ENCODE measurements around the gene ATG101.
A peak's percentile ranks its signal among the peaks of the same experiment; 100 is the strongest.

ATG101 gene, protein sequence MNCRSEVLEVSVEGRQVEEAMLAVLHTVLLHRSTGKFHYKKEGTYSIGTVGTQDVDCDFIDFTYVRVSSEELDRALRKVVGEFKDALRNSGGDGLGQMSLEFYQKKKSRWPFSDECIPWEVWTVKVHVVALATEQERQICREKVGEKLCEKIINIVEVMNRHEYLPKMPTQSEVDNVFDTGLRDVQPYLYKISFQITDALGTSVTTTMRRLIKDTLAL

DNA sequence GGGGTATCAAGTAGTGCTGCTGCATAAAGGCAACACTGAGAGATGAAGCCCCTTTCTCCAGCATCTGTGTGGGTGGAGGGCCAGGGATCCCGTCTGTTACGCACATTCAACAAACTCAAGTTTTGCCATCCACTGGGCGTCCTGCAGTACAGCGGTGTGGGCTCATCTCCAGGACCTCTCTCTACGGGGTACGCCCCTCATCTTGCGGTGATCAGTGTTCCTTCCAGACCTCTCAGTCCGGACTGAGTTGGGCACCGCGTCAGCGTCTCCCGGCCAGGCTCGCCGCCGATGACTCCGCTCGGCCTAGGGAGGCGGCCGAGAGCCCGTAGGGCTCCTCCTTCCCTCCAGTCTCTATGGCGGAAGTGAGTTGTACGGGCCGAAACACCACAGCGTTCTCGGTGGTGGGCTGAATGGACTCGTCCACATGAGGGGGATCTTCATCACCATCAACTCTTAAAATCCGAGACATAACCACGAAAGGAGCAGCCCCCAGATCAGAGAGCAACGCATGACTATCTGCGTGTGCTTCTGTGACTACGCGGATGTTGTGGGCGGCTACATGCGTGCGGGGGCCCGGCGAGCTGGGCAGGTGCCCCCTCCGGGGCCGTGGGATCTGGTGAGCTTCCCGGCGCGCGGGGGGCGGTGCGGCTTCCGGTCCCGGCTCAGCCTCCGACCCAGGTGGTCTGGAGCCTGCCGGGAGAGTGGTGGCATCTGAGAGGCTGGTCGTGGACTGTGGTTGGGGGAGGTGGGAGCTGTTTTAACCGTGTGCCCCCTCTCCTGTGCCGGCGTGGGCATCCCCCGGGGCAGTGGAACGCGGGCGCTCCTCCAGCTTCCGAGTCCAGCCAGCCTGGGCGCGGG lies at the start of gene ATG101:
Gene ATG101, plus strand, starts transcription at position 652 of the 858 bp plus-strand sequence. CDS start 3,673 bp downstream, outside the sequence.
- peak; percentile 77 for DNase-seq

DNA sequence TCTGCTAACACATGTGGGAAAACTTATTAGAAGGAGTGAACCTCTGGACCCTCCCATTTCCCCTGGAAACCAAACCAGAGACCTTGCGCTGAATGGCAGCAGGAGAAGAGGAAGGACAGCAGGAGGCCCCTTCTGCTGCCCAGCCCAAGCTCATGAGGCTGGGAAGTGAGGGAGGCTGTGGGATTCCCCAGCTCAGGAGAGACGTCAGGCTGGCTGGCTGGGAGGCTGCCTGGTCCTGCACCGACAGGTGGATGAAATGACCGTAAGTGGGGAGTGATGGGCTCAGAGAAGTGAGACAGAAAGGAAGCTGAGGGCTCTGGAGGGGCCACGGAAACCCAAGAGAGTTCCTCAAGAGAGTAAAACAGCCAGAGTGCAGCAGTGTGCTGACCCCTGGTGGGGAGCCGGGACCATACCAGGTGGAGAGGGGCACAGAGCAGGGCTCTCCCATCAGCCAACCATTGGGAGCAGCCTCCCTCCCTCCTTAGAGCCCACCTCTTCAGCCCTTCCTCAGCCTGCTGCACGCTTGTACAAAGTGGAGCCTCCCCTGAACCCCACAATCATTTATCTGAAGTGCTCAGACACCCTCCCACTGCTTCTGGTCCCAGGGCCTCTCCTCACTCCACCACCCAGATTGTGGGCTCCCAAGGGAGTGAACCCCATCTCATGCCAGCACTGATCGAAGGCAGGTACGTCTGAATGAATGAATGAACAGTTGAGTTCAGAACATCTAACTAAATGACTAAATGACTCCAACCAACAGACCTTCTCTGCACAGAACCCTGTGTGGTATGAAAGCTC lies 49.0 kb upstream of the ATG101 start:
- DNase-seq: peak; percentile 33

DNA sequence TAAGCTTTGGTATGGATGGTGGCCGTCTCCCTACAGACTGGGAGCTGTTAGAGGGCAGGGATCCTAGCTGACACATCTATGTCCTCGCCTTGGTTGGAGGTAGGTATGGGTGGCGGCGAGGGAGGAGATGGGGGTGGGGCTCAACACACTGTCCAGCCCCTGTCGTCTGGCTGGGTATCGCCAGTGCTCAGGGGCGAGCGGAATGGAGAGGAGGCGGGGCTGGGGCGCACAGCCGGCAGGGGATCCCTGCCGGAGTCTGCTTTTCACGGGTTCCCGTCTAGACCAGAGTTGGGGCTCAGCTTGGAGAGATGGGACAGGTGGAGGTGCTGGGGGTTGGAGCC lies 47.0 kb upstream of the ATG101 start:
- DNase-seq: no peak

DNA sequence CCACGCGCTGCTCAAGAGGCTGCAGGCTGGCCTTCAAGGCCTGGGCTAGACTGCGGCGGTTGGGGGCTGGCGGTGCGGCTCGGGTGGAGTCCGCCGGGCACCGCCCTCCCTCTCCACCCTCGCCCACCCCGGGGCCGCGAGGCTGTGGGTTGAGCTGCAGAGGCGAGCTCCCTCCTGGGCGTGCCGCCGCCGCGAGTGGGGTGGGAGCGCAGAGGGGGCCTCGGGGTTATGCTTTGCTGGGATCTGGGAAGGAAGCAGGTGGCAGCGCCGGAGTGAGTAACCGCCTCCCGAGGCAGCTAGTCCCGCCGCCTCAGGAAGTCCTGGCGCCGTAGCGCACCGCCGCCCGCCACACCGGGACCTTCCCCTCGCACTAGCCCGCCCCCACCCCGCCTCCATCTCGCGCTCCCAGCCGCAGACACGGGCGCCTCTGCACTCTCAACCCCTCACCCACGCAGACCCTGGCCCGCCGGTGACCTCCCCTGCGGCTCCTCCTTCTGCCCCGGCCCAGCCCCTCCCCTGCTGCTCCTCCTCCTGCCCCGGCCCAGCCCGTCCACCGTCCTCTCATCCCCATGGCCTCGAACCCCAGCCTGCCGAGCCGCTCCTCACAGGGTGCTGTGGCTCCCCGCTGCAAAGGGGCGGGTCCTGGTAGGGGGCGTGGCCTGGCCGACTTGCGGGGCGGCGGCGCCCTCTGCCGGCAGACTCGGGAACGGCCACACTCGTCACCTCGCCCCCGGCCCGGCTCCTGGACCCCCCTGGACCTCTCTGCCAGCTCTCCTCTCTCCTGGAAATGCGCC lies 46.4 kb upstream of the ATG101 start:
- DNase-seq: no peak

DNA sequence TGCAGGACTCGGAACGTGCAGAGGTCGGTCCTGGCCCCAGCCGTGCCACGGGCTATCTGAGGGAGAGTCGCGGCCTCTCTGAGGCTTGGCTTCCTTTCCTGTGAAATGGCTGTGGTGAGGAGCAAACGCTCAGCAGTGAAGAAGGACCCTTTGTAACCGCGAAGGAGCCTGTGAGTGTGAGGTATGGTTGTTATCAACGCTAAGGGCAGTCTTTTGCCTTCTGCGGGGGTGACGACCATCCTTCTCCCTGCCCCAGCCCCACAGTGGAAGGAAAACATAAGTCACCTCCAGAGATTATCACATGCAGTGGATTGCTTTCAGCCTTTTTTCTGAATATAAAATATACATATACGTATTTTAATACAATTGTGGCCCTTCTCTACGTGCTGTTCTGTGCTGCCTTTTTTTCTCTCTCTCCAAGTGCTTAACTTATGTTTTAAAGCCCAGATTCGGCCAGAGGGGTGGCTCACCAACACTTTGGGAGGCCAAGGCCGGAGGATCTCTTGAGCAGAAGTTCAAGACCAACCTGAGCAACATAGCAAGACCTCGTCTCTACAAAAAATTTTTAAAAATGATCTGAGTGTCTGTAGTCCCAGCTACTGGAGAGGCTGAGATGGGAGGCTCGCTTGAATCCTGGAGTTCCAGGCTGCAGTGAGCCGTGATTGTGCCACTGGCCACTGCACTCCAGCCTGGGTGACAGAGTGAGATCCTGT lies 45.6 kb upstream of the ATG101 start:
- no peak for DNase-seq

DNA sequence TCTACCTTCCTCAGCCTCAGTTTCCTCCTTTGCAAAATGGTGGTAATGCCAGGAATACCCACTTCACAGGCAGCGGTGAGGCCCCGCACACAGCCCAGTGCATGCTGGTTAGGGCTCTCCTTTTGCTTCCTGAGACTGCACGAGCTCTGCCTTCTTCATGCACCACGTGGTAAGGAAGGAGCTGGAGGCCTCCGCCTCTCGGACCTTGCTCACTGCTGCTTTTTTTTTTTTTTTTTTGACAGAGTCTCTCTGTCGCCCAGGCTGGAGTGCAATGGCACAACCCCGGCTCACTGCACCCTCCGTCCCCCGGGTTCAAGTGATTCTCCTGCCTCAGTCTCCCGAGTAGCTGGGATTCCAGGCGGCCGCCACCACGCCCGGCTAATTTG lies 44.9 kb upstream of the ATG101 start:
- no peak for DNase-seq

DNA sequence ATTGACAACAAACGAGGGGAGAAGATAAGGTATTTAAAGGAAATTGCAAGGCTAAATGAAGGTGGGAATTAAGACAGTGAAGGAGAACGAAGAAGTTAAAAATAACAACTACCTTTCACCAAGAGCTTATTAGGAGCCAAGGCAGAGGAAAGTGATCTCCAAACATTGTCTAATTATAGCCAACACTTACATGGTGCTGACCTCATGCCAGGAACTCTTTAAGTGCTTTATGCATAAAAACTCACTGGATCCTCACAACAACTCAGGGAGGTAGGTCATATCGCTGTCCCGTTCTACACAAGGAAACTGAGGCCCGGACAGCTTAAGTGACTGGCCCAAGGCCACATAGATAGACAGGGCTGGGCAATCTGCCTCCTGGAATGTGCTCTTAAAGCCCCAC lies 43.5 kb upstream of the ATG101 start:
- no peak for DNase-seq

DNA sequence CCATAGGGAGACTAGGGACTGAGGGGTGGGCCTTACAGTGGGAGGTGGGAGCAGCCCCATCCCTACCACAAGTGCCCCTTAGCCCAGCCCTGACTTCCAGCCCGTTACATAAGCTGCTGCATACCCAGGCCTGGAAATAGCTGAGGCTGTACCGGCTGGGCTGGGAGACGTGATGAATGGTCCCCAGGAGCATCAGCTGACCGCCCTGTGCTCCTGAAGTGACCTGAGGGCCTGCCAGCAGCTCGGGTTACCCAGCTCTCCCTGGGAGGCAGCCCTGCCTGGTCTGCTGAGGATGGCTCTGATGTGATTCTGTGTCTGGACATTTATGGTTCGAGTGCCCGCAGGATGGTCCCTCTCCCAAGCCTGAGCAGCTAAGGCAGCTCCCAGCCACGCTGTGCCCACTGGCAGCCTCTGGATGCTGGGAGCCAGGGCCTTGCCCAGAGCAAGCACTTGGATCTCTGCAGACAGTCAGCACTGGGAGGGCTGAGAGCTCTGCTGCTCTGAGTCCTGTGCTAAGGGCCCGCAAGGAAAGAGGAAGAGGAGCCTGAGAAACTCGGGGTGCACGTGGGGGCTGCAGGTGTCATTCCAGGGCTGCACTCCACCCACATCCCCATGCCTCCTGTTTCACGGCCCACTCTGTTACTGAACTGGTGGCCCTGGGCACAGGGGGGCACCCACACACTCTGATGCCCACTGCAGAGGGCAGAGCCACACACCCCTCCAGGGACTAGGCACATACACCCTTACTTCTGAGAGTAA lies 42.5 kb upstream of the ATG101 start:
- DNase-seq: no peak

DNA sequence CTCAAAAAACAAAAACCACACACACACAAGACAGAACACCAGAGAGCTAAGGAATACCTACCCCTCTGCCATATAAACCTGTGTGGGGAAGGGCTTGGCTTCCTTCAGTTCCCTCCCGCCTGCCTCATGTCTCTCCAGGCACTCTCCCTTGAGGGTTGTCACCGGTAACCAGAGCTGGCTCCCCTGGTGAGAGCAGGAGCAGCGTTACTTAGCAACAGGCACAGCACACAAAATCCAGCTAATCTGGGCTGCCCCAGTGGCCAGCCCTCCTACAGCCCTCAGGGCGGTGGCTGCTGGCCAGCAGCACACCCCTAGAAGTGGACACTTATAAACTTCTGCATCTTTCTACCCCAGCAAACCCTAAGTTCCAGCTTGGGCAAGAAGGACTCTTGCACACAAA lies 40.1 kb upstream of the ATG101 start:
- peak; percentile 36 for DNase-seq

DNA sequence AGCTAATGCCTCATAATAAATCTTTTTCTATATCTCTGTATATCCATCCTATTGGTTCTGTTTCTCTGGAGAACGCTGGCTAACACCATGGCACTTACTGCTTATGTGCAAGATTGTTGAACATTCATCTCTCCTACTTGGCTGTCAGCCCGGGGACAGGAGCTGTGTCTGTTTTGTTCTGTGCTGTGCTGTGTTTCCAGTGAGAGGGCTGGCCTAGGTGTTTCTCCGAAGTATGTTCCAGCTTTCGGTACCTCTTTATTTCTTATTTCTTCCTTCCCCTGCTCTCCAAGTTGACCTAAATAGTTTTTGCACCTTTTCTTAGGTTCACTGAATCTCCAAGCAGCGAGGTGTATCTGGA lies 37.4 kb upstream of the ATG101 start:
- peak; percentile 18 for DNase-seq

DNA sequence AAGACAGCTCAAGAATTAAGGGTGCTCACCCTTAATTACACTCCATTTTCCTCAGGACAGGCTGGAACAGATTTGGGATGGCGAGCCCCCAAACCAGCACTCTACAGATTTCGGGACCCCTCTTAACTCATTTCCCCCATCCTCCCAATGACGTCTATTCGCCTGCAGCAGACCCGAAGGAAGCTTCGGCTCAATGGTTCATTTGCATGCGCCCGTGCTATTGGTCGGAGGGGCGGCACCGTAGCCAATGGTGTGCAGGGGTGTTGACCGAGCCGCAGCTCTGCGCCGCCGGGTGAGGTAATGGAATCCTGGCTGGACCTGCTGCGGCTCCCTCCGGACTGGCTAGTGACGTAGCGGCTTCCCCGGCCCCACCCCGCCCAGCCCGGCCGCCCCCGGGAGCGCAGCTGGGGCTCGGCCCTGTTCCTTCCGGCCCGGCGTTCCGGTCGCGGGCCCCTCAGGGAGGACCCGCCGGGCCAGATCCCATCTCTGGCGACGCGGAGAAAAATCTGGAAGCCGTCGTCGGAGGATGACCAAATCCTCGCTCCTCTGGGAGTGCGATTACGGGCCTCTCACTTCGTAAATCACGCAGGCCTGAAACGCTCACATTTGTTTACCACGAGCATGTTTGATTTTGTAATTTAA lies 36.9 kb upstream of the ATG101 start:
- DNase-seq: peak; percentile 85

DNA sequence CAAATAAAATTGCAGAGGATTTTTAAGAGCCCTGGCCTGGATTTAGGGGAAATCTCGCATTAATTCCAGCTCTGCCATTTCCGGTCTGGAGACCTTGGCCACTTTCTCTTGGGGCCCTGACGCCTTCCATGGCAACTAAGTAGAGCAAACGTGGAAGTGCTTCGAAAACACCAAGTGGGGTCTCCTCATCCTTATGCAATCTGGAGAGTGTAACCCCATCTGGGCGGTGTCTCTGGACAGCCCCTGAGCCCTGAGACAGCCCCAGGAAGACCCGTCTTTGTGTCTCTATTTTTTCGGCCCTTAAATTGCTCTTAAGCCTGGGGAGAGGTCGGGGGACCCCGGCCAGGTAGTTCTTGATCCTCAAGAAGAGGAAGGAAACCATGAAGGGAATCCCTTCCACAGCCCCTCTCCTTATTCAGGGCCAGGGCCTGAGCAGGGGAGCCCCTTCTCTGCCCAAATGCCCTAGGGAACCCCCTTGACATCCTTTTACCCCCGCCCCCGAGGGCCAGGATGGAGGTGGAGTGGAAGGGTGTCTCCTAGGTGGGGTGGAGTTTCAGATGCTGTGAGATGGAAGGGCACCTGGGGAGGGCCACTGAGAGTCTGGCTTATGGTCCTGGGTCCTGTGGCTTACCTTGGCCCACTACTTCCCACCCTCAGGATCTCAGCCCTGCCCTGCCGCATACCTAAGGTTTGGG lies 36.2 kb upstream of the ATG101 start:
- no peak for DNase-seq

DNA sequence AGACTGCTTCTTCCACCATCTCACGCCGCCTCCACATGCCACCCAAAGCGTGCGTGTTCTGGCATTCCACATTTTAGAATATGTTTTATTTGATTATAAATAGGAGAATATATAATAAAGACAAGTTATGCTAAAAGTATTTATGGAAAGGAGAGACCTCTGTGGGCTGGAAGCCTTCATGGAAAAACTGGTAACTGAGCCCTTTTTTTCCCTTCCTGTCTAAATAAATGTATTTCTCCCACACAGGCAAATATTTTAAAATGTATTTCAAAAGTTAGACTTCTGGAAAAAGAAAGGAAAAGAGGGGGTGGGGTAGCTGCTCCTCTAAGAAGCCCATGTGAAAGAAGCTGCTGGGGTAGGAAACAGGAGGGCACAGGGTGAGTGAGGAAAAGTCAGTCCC lies 34.6 kb upstream of the ATG101 start:
- no peak for DNase-seq

DNA sequence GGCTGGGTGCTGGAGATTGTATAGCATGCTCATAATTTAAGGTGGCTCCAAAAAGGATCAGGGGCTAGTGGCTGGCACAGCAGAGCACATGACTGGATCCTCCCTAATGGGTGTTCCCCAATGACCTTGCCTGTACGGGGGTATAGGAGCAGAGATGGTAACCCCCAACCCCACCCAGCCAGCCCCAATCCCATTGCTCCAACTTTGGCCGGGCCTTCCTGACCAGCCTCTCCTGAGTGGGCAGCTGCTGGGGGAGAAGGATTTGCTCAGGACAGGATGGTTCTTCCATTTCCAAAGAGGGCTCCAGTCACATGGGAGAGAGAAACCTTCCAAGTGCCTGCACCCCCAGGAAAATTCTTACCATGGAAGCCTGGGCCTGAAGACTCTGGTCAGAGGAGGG lies 33.9 kb upstream of the ATG101 start:
- no peak for DNase-seq

DNA sequence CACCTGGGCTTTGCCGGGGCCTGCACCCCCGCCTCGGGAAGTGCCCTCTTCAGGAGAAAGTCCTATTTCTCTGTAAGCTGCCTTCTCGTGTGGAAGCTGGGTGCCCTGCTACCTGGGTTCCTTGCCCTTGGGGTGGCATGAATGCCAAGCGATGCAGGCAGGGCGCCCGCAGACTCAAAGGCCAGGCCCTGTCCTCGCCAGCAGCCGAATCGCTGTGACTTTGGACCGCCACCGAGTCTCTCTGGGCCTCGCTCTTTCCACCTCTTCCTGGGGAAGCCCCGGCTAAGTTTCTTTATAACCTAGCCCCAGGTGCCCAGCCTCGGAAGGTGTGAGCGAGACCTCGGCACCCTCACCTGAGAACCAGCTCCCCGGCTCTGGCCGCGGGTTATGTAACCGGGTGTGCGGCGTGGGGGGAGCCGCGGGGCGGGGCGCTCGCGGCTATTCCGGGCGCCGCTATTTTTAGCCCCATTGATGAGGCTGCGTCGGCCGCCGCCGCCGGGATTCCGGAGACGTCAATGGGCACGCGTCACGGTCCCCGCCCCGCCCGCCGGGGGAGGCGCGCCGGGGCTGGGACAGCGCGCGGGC lies 33.1 kb upstream of the ATG101 start:
- no peak for DNase-seq

DNA sequence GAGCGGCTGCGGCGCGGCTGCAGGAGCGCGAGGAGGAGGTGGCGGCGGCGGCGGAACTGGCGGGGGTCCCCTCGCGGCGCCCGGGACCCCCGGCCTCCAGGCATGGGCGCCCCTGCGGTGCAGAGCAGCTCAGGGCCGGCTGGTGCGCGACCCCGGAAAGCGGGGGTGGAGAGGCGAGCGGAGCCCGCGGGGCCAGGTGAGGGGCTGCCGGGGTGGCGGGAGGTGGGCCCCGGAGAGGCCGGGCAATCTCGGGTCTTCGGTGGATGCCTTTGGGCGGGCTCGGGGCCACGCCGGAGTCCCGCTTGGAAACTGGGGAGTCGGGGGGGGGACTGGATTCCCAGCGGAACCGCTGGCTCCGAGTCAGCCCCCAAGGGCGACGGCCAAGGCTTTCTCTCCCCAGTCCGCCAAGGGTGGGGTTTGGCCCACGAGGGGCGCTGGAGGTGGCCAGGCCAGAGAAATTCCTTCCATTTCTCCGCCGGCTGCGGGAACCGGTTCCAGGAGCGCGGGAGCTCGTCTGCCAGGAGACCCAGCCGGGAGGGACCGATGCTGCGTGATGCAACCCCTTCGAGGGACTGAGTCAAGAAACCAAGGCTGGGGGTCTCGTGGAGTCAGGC lies 32.4 kb upstream of the ATG101 start:
- DNase-seq: no peak

DNA sequence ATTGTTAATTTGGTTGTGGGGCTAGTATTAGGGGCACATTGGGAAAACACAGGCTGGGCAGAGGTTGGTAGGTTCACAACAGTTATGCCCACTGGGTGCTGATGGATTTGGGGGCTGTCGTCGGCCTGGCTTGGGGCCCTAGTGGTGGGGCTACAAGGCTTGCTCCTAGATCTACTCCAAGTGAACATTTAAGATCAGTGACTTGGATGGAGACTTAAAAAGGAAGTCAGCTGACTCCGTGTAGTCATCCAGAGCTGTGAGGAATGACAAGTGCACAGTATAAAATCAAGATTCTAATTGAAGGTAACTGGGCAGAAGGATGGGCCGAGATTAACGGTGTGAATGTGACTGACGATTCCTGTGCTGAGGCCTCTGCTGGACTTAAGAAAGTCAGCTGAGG lies 31.3 kb upstream of the ATG101 start:
- no peak for DNase-seq

DNA sequence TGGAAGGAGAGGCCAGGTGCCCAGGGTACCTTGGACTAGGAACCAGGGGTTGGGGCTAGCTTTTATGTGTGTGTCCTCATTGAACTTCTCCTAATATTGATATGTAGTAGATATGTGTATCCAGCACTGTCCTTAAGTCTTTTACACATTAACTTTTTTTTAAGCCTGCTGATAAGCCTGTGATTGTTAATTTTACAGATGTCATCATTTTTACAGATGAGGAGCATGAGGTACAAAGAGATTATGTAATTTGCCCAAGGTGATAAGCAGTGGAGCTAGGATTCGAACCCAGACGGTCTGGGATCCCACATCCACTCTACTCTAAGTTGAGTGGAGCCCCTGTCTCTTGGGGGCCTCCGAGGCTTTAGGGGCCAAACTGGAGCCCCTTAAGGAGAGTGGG lies 28.7 kb upstream of the ATG101 start:
- no peak for DNase-seq

DNA sequence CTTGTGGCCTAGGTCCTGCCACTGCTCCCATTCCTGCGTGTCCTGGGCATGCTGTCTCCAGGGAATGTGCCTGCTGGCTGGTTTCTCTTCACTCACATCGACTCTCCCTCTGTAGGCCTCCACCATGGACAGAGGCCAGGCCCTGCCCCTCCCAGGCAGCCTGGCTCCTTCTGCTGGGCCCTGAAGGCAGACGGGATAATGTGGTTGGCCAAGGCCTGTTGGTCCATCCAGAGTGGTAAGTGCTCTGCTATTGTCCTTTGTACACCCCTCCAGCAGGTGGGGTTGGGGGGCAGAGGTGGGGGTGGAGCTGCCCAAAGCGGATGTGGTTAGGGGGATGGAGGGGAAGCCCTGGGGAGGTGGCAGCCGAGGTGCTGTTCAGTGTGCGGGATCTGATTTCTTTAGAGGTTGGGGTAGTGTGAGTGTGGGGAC lies 28.1 kb upstream of the ATG101 start:
- no peak for DNase-seq
